ENCODE data around the gene IREB2.

IREB2 gene, protein sequence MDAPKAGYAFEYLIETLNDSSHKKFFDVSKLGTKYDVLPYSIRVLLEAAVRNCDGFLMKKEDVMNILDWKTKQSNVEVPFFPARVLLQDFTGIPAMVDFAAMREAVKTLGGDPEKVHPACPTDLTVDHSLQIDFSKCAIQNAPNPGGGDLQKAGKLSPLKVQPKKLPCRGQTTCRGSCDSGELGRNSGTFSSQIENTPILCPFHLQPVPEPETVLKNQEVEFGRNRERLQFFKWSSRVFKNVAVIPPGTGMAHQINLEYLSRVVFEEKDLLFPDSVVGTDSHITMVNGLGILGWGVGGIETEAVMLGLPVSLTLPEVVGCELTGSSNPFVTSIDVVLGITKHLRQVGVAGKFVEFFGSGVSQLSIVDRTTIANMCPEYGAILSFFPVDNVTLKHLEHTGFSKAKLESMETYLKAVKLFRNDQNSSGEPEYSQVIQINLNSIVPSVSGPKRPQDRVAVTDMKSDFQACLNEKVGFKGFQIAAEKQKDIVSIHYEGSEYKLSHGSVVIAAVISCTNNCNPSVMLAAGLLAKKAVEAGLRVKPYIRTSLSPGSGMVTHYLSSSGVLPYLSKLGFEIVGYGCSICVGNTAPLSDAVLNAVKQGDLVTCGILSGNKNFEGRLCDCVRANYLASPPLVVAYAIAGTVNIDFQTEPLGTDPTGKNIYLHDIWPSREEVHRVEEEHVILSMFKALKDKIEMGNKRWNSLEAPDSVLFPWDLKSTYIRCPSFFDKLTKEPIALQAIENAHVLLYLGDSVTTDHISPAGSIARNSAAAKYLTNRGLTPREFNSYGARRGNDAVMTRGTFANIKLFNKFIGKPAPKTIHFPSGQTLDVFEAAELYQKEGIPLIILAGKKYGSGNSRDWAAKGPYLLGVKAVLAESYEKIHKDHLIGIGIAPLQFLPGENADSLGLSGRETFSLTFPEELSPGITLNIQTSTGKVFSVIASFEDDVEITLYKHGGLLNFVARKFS

DNA sequence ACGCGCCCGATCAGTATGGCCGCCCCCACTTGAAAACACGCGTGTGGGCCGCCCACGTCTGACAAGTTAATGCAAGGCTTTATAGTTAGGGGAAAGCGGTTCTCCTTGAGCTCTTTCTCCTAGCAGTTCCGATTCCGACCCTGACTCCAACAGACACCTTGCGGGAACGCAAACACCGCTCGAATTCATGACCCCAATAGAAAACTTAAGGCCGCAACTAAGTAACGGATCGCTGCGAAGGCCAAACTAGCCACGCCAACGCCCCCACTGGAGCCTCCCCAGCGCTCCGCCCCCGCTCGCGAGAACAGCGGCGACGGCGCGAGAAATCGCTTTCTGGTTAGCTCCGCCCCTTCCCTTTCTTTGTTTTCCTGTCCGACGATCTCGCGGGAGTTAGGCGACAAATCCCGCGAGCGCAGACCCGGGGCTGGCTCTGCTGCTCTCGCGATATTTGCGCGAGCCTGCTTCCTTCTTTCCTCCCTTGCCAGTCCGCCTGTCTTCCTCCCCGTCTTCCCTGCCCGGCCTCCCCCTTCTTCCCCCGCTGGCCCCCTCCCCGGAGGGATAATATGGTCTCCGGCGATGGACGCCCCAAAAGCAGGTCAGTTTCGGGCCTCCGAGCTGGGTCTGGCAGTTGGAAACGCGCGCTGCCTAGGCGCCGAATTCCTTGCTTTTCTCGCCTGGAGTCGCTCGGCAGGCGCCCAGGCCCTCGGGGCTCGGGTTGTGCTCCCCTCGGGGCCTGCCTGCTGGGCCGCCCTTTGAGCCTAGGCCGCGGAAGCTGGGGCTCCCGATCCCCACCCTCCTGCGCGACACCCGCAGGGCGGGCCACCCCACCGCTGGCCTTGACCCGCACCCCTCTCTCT is at the start of gene IREB2:
Gene IREB2 (plus strand): TSS at position 455 of the 857 bp plus-strand sequence. CDS start 122 bp downstream, at position 577.
- TF ChIP-seq, protein P1, sequence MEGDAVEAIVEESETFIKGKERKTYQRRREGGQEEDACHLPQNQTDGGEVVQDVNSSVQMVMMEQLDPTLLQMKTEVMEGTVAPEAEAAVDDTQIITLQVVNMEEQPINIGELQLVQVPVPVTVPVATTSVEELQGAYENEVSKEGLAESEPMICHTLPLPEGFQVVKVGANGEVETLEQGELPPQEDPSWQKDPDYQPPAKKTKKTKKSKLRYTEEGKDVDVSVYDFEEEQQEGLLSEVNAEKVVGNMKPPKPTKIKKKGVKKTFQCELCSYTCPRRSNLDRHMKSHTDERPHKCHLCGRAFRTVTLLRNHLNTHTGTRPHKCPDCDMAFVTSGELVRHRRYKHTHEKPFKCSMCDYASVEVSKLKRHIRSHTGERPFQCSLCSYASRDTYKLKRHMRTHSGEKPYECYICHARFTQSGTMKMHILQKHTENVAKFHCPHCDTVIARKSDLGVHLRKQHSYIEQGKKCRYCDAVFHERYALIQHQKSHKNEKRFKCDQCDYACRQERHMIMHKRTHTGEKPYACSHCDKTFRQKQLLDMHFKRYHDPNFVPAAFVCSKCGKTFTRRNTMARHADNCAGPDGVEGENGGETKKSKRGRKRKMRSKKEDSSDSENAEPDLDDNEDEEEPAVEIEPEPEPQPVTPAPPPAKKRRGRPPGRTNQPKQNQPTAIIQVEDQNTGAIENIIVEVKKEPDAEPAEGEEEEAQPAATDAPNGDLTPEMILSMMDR (conservative IDR thresholded peaks at IDR 0.05; ENCODE audit: low read length), result no peak
- peak within 1 kb of the TSS; percentile 93 for H3K4me3 ChIP-seq (ENCODE audit: low read length)
- peak; percentile 97 for DNase-seq (ENCODE audit: low read depth)

DNA sequence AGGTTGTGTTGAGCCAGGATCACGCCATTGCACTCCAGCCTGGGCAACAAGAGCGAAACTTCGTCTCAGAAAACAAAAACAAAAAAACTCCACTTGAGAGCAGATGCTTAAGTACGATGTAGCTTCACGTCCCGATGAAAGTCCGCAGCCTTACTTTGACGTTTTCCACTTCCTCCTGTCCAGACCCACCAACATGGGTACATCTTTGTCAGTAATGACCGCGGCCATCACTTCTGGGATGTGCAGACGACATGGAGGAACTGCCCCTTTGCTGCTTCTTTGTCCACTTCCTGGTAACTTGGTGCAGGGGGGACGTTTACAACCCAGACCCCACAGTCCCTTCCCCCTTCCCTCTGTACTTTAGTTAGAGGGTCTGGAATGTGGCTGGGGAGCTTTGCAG is 49.2 kb upstream of the IREB2 start:
- H3K4me3 ChIP-seq (ENCODE audit: low read length), result no peak overlapping the region
- TF ChIP-seq, protein P1 (conservative IDR thresholded peaks at IDR 0.05; ENCODE audit: low read length), result no peak
- no peak for DNase-seq (ENCODE audit: low read depth)

DNA sequence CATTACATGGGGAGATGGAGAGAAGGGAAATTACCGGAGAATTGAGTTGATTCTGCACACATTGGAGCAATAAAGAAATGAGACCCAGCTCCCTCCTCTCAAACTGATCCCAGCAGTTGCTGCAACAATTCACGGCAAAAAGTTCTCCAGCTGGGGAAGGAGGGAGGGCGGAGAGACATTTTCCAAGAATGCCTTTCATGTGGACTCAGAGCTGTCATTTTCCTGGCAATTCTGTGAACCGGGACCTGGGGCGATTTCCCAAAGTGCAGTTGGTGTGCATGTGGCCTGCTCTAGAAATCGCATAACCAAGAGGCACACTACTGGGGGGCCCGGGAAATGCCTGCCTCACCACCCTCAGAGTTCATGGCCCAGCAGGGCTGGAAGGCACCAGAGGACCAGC is 48.7 kb upstream of the IREB2 start:
- peak; percentile 76 for DNase-seq (ENCODE audit: low read depth)

DNA sequence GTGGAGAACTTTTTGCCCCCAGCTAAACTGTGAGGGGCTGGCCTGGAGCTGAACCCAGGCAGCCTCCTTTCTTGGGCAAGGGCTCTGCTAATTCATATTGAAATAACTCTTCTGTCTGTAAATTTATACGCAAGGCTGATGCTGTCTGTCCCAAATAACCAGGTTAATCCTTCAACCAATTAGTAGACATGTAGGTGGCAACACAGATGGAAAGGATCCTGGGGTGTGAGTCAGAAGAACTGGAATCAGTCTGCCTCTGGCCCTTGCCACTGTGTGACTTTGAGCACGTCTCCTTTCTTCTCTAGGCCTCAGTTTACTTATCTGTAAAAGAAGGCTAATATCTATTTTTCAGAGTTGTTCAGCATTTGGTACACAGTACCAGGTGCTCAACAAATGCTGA is 48.3 kb upstream of the IREB2 start:
- H3K4me3 ChIP-seq (ENCODE audit: low read length), result no peak overlapping the region
- TF ChIP-seq, protein P1 (conservative IDR thresholded peaks at IDR 0.05; ENCODE audit: low read length), result no peak
- DNase-seq (ENCODE audit: low read depth), result peak; percentile 38

More for the DNA sequence above, 48.7 kb upstream of the IREB2 start:
- TF ChIP-seq, protein P1 (conservative IDR thresholded peaks at IDR 0.05; ENCODE audit: low read length), result no peak
- no peak overlapping the region for H3K4me3 ChIP-seq (ENCODE audit: low read length)

DNA sequence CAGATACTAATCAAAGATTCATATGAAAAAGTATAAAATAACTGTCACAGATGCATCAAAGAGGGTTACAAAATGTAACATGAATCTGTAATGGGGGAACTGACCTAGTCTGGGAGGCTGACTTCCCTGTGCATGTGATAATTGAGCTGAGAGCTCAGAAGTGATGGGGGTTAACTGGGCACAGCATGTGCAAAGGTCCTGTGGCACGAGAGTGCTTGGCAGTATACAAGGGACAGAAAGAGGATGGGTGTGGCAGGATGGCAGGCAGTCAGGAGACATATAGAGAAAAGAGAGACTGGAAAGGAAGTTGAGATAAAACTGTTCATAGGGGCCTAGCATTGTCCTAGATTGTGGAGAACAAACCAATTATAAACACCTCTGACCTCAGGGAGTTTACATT is 47.8 kb upstream of the IREB2 start:
- no peak for DNase-seq (ENCODE audit: low read depth)
- TF ChIP-seq, protein P1 (conservative IDR thresholded peaks at IDR 0.05; ENCODE audit: low read length), result no peak
- H3K4me3 ChIP-seq (ENCODE audit: low read length), result no peak overlapping the region

DNA sequence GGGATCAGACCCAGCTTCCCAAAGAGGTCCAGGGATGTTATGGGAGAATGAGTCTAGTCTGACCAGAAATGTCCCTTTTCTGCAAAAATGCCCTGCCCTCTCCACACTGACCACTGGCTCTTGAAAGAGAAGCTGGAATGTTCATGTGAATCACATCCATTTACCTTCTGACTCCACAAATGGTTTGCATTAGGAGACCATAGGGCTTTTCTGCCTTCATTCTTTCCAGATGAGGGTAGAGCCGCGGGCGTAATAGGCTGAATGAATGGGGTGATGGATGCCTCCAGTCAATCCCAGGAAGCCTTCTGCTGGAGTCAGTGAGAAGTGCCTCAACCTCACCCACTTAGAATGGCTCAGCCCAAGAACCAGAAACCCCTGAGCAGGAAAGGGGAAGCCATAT is 47.2 kb upstream of the IREB2 start:
- H3K4me3 ChIP-seq (ENCODE audit: low read length), result no peak overlapping the region
- DNase-seq (ENCODE audit: low read depth), result peak; percentile 82
- TF ChIP-seq, protein P1 (conservative IDR thresholded peaks at IDR 0.05; ENCODE audit: low read length), result no peak
